SK-N-SH treated with all-trans-retinoic acid at 6 μM for 48 hours (cell line): ENCODE data around the gene DTHD1.

Experiments
- ATAC-seq: fragments of 200-7000 bp; cut with Tn5 transposase; 3 replicates; pipeline ENCODE4 v1.9.1; 2020; ENCODE audit warnings: mild to moderate bottlenecking, moderate library complexity
- ARNTL ChIP-seq: fragments of 450-650 bp; formaldehyde crosslinking; IDR thresholded peaks from 2 replicates; pipeline ENCODE4 v1.5.0; 2020; ENCODE audit warnings: low read depth, mild to moderate bottlenecking, moderate library complexity, borderline replicate concordance
- CSDC2 ChIP-seq: fragments of 250-450 bp; sonication (Bioruptor Pico); IDR thresholded peaks from 2 replicates; pipeline ENCODE4 v1.5.0; 2020; ENCODE audit warnings: mild to moderate bottlenecking, moderate library complexity
- ISL1 ChIP-seq: fragments of 250-450 bp; sonication (Bioruptor Pico); IDR thresholded peaks from 2 replicates; pipeline ENCODE4 v2.1.2; 2022; ENCODE audit warnings: mild to moderate bottlenecking, moderate library complexity
- OSR1 ChIP-seq: fragments of 250-450 bp; sonication (Bioruptor Pico); IDR thresholded peaks from 2 replicates; pipeline ENCODE4 v1.8.0; 2022; ENCODE audit warnings: moderate library complexity, mild to moderate bottlenecking, inconsistent platforms
- PPARA ChIP-seq: fragments of 250-450 bp; sonication (Bioruptor Pico); IDR thresholded peaks from 2 replicates; pipeline ENCODE4 v1.5.0; 2020; ENCODE audit warnings: mild to moderate bottlenecking, borderline replicate concordance
- RARB ChIP-seq: fragments of 250-450 bp; sonication (Bioruptor Pico); IDR thresholded peaks from 2 replicates; pipeline ENCODE4 v1.8.0; 2021; ENCODE audit warnings: mild to moderate bottlenecking, moderate library complexity
- SNAI2 ChIP-seq: fragments of 250-450 bp; sonication (Bioruptor Pico); IDR thresholded peaks from 2 replicates; pipeline ENCODE4 v1.5.0; 2020; ENCODE audit warnings: mild to moderate bottlenecking, moderate library complexity
- TCF4 ChIP-seq: fragments of 250-450 bp; sonication (Bioruptor Pico); IDR thresholded peaks from 2 replicates; pipeline ENCODE4 v1.8.0; 2021; ENCODE audit warnings: mild to moderate bottlenecking, moderate library complexity, borderline replicate concordance
- TOX ChIP-seq: fragments of 250-450 bp; sonication (Bioruptor Pico); IDR thresholded peaks from 2 replicates; pipeline ENCODE4 v1.8.0; 2021; ENCODE audit warnings: mild to moderate bottlenecking, moderate library complexity, borderline replicate concordance
- ZC3H10 ChIP-seq: fragments of 250-450 bp; sonication (Bioruptor Pico); IDR thresholded peaks from 2 replicates; pipeline ENCODE4 v1.5.1; 2021; ENCODE audit warnings: mild to moderate bottlenecking, moderate library complexity
- ZNF565 ChIP-seq: fragments of 450-650 bp; formaldehyde crosslinking; conservative IDR thresholded peaks from 2 replicates; pipeline ENCODE4 v1.5.0; 2020; ENCODE audit warnings: low read depth, mild to moderate bottlenecking, moderate library complexity
- ZNF70 ChIP-seq: fragments of 450-650 bp; formaldehyde crosslinking; IDR thresholded peaks from 2 replicates; pipeline ENCODE4 v1.5.0; 2020; ENCODE audit warnings: mild to moderate bottlenecking, moderate library complexity
- ZNF8 ChIP-seq: fragments of 450-650 bp; formaldehyde crosslinking; IDR thresholded peaks from 2 replicates; pipeline ENCODE4 v1.5.0; 2020; ENCODE audit warnings: mild to moderate bottlenecking, moderate library complexity
- TF ChIP-seq, protein P1 (sequence below): fragments of 250-450 bp; sonication (Bioruptor Pico); IDR thresholded peaks from 2 replicates; pipeline ENCODE4 v1.5.0; 2020; ENCODE audit warnings: mild to moderate bottlenecking, moderate library complexity
- TF ChIP-seq, protein P2 (sequence below): fragments of 250-450 bp; sonication (Bioruptor Pico); IDR thresholded peaks from 2 replicates; pipeline ENCODE4 v1.8.0; 2020; ENCODE audit warnings: mild to moderate bottlenecking, moderate library complexity, borderline replicate concordance
- TF ChIP-seq, protein P3 (sequence below): fragments of 250-450 bp; sonication (Bioruptor Pico); IDR thresholded peaks from 2 replicates; pipeline ENCODE4 v1.5.1; 2021; ENCODE audit warnings: mild to moderate bottlenecking, moderate library complexity
- TF ChIP-seq, protein P4 (sequence below): fragments of 250-450 bp; sonication (Bioruptor Pico); IDR thresholded peaks from 2 replicates; pipeline ENCODE4 v1.8.0; 2021; ENCODE audit warnings: low read depth, mild to moderate bottlenecking, moderate library complexity, borderline replicate concordance

The DTHD1 gene

DNA sequence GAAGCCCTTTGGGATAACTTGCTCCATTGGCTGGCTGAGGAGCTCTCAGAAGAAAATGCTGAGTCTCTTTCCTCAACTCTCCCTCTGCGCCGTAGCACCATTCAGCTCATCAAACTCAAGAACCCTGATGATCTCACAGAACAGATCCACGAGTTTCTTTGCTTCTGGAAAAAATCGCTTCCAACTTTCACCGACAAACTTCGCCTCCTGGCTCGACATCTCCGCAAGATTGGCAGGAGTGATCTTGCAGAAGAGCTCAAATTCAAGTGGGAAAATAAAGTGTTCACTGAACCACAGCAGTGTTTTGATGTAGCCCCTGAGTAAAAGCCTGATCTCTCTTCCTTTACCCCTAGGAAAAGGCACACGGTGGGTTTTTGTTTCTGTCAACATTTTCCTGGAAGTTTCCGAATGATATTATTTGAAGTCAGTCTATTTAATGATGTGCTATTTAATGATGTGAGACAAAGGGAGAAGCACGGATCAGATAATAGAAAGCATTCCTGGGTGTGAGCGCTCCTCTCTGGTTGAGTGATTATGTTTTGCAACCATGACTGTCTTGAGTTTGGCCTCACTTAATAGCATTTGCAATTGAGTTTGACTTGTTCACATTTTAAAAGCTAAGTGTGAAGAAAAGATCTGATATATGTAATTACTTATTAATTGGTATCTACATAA lies 62.2 kb downstream of the DTHD1 start:
- TF ChIP-seq ZNF70 (no peak), TOX (CRISPR knock-in tag) (no peak), ZNF8 (CRISPR knock-in tag) (no peak), CSDC2 (CRISPR knock-in tag) (no peak), ZNF565 (CRISPR knock-in tag) (no peak), RARB (CRISPR knock-in tag) (no peak), SNAI2 (CRISPR knock-in tag) (no peak), PPARA (CRISPR knock-in tag) (no peak), TCF4 (CRISPR knock-in tag) (no peak), ARNTL (CRISPR knock-in tag) (no peak)
- TF ChIP-seq, protein P1, sequence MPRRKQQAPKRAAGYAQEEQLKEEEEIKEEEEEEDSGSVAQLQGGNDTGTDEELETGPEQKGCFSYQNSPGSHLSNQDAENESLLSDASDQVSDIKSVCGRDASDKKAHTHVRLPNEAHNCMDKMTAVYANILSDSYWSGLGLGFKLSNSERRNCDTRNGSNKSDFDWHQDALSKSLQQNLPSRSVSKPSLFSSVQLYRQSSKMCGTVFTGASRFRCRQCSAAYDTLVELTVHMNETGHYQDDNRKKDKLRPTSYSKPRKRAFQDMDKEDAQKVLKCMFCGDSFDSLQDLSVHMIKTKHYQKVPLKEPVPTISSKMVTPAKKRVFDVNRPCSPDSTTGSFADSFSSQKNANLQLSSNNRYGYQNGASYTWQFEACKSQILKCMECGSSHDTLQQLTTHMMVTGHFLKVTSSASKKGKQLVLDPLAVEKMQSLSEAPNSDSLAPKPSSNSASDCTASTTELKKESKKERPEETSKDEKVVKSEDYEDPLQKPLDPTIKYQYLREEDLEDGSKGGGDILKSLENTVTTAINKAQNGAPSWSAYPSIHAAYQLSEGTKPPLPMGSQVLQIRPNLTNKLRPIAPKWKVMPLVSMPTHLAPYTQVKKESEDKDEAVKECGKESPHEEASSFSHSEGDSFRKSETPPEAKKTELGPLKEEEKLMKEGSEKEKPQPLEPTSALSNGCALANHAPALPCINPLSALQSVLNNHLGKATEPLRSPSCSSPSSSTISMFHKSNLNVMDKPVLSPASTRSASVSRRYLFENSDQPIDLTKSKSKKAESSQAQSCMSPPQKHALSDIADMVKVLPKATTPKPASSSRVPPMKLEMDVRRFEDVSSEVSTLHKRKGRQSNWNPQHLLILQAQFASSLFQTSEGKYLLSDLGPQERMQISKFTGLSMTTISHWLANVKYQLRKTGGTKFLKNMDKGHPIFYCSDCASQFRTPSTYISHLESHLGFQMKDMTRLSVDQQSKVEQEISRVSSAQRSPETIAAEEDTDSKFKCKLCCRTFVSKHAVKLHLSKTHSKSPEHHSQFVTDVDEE (CRISPR knock-in tag), result no peak
- TF ChIP-seq, protein P2, sequence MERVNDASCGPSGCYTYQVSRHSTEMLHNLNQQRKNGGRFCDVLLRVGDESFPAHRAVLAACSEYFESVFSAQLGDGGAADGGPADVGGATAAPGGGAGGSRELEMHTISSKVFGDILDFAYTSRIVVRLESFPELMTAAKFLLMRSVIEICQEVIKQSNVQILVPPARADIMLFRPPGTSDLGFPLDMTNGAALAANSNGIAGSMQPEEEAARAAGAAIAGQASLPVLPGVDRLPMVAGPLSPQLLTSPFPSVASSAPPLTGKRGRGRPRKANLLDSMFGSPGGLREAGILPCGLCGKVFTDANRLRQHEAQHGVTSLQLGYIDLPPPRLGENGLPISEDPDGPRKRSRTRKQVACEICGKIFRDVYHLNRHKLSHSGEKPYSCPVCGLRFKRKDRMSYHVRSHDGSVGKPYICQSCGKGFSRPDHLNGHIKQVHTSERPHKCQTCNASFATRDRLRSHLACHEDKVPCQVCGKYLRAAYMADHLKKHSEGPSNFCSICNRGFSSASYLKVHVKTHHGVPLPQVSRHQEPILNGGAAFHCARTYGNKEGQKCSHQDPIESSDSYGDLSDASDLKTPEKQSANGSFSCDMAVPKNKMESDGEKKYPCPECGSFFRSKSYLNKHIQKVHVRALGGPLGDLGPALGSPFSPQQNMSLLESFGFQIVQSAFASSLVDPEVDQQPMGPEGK (CRISPR knock-in tag), result no peak
- TF ChIP-seq, all 23 proteins: peak for 0
- ATAC-seq, result no peak

DNA sequence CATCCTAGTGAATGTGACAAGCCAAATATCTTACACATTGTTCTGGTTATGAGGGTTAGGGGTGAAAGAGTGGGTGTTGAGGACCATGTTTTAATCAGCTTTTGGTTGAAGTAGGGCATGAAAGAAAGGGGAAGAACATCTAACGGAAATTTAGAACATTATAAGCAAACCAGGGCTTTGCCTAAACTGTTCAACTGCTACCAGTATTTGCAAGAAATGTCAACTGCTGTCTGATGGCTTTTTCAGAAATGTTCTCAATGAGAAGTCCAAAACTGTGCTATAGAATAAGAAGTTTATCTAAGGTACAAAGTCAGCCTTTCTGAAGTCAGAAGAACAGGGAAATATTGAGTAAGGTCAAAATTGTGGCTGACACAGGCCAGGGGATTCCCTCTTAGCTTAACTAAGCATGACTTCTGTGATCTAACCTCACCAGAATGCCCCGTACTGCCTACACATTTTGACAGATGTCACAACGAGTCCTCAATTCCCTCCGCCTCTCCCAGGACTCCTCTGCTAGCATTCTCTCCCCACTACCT lies 67.1 kb downstream of the DTHD1 start:
- no peak for ATAC-seq
- no peak for TF ChIP-seq RARB (CRISPR knock-in tag)

DNA sequence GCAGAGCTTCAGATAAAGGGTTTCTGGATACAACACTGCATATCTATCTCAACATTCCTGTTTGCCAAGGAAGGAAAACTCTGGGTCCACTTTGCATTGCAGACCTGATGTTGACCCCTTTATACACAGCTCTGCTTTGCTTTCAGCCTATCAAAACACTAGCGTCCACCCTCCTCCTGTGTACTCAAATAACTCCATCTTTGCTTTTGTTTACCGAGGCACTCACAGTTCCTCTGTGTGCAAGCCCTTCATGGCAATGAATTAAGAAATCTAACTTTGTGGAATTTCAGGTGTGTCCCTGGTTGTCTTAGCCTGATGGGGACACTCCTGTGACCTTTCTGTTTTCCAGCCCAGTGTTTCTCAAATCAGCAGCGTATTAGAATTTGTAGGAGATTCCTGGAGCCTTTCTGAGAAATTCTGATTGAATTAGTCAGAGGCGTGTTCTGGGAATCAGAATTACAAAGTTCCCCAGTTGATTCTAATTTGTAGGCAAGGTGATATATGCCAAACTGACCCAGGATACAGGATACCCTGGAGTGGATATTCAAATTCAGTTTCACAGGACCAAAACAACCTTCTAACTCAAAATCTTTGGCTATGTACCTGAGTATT lies 68.6 kb downstream of the DTHD1 start:
- no peak; the same call in 2 of the 3 replicates for ATAC-seq
- TF ChIP-seq OSR1 (CRISPR knock-in tag), result no peak
- TF ChIP-seq ISL1, result no peak
- TF ChIP-seq, protein P3, sequence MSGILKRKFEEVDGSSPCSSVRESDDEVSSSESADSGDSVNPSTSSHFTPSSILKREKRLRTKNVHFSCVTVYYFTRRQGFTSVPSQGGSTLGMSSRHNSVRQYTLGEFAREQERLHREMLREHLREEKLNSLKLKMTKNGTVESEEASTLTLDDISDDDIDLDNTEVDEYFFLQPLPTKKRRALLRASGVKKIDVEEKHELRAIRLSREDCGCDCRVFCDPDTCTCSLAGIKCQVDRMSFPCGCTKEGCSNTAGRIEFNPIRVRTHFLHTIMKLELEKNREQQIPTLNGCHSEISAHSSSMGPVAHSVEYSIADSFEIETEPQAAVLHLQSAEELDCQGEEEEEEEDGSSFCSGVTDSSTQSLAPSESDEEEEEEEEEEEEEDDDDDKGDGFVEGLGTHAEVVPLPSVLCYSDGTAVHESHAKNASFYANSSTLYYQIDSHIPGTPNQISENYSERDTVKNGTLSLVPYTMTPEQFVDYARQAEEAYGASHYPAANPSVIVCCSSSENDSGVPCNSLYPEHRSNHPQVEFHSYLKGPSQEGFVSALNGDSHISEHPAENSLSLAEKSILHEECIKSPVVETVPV (CRISPR knock-in tag), result no peak
- no peak for TF ChIP-seq TCF4 (CRISPR knock-in tag)
- TF ChIP-seq ZNF70, result no peak
- no peak for TF ChIP-seq ZNF565 (CRISPR knock-in tag)
- no peak for TF ChIP-seq ZNF8 (CRISPR knock-in tag)
- TF ChIP-seq, protein P4, sequence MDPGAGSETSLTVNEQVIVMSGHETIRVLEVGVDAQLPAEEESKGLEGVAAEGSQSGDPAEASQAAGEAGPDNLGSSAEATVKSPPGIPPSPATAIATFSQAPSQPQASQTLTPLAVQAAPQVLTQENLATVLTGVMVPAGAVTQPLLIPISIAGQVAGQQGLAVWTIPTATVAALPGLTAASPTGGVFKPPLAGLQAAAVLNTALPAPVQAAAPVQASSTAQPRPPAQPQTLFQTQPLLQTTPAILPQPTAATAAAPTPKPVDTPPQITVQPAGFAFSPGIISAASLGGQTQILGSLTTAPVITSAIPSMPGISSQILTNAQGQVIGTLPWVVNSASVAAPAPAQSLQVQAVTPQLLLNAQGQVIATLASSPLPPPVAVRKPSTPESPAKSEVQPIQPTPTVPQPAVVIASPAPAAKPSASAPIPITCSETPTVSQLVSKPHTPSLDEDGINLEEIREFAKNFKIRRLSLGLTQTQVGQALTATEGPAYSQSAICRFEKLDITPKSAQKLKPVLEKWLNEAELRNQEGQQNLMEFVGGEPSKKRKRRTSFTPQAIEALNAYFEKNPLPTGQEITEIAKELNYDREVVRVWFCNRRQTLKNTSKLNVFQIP (CRISPR knock-in tag), result no peak
- TF ChIP-seq, protein P1 (CRISPR knock-in tag), result no peak
- no peak for TF ChIP-seq SNAI2 (CRISPR knock-in tag)
- no peak for TF ChIP-seq CSDC2 (CRISPR knock-in tag)
- no peak for TF ChIP-seq ZC3H10 (CRISPR knock-in tag)
